ENCODE data around the gene MTERF1. TPM values are rescaled to one million over a fixed set of nuclear protein-coding genes. Genes with fewer than 3 reads are reported as not detected.

Gene MTERF1
- total and polyA plus RNA-seq, 9 of the 15 experiments (the other 6 are each of a cell fraction or from before 2014, with no cell fraction given): 15.7 to 49.2 (median 29.1) TPM

GRCh38 chr7:91827169-91827568 is 53.3 kb downstream of the MTERF1 start:
- ATAC-seq (no peak), FAIRE-seq (no peak), DNase-seq (ENCODE audit: extremely low read depth in 1 of 4, low spot score in 3 of 4) (no peak)
- Histone ChIP-seq H3K36me3 (ENCODE audit: control insufficient read depth, insufficient read depth, low read length) (no peaks in the 10 kb centered on the region), H2AFZ (ENCODE audit: low read depth, low read length) (no peak overlapping the region), H3K4me2 (ENCODE audit: insufficient read depth, low read length) (no peak overlapping the region), H3K4me1 (replicated peaks in 1 of 2; ENCODE audit: control insufficient read depth in 2 of 2, insufficient read depth in 2 of 2, low read length in 2 of 2) (no peaks in the 10 kb centered on the region), H4K20me1 (replicated peaks; ENCODE audit: control insufficient read depth, insufficient read depth, low read length) (no peaks in the 10 kb centered on the region), H3K9ac (ENCODE audit: insufficient read depth in 1 of 2, low read depth in 2 of 2, low read length in 2 of 2) (no peak overlapping the region), H3K79me2 (ENCODE audit: control insufficient read depth, insufficient read depth, low read length) (no peaks in the 10 kb centered on the region), H3K27me3 (ENCODE audit: control insufficient read depth in 2 of 2, insufficient read depth in 2 of 2, low read length in 2 of 2) (peaks cover 0 to 8% of the 10 kb centered on the region in 2 experiments; a peak in 2 of 5 replicates), H3K9me3 (replicated peaks; ENCODE audit: control insufficient read depth, insufficient read depth, low read depth, low read length) (no peaks in the 10 kb centered on the region), H3K9me1 (ENCODE audit: control insufficient read depth, insufficient read depth, low read length) (no peaks in the 10 kb centered on the region), H3K27ac (ENCODE audit: extremely low read depth, low read depth, low read length) (no peak overlapping the region), H3K4me3 (no peak overlapping the region)
- ChIA-PET CTCF (ENCODE audit: low intra/inter-chr PET ratio) (no interaction called here), POLR2A (no interaction called here)
- no peak for TF ChIP-seq STAT5A (IDR thresholded peaks at IDR 0.05; ENCODE audit: borderline replicate concordance, low read length)
- 2% methylated on average over 2 of the region's 2 CpGs for WGBS (ENCODE audit: insufficient coverage, low coverage, missing lambda C conversion rate)
- in situ Hi-C loops (cut with MboI) (no loop called here), intact Hi-C loops (cut with micrococcal nuclease) (no loop called here)
- BruUV-seq (replicated peaks): no TSS peak

DNA sequence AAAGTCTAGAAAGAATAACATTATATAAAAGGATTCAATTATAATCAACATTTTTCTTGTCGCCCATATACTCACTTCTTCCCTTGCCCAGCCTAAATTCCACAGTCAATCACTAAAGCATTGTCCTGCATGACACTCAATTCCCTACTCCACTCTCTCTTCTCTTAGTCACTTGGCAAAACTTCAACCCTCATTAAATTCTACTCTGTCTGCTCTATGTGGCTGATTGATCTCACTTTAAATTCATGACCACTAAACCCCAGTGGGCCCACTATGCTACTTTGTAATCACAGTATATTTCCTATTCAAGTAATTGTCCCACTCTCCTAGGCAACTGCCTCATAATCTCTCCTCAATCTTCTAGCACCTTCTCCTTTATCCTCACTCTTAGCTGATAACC is 54.1 kb downstream of the MTERF1 start:
- CTCF ChIA-PET (ENCODE audit: low intra/inter-chr PET ratio): no interaction called here
- POLR2A ChIA-PET: no interaction called here
- no peak overlapping the region for H3K4me2 ChIP-seq (ENCODE audit: insufficient read depth, low read length)
- DNase-seq (ENCODE audit: extremely low read depth in 1 of 4, low spot score in 3 of 4) (no peak), FAIRE-seq (no peak), ATAC-seq (no peak)
- no peak for TF ChIP-seq RBM15 (IDR thresholded peaks at IDR 0.05; ENCODE audit: insufficient read depth, low read length)
- no peak for TF ChIP-seq TSC22D4 (tag; IDR thresholded peaks at IDR 0.05)
- TF ChIP-seq ZNF740 (CRISPR knock-in tag; IDR thresholded peaks at IDR 0.05): no peak
- no peak for TF ChIP-seq ZNF740 (tag; IDR thresholded peaks at IDR 0.05)
- no peak for TF ChIP-seq MYBL2 (IDR thresholded peaks at IDR 0.05; ENCODE audit: low read depth)
- TF ChIP-seq MYBL2 (CRISPR knock-in tag; IDR thresholded peaks at IDR 0.05; ENCODE audit: borderline replicate concordance): no peak
- TF ChIP-seq C11orf30 (IDR thresholded peaks at IDR 0.05; ENCODE audit: low read depth): no peak
- TF ChIP-seq MAZ (CRISPR knock-in tag; conservative IDR thresholded peaks at IDR 0.05 in 1 of 2, IDR thresholded peaks at IDR 0.05 in 1 of 2): no peak
- no peak for TF ChIP-seq FOXA1 (IDR thresholded peaks at IDR 0.05; ENCODE audit: borderline replicate concordance)
- no peak for TF ChIP-seq ZNF274 (IDR thresholded peaks at IDR 0.05; ENCODE audit: borderline replicate concordance, low read depth, low read length)
- no peak for TF ChIP-seq XRCC4 (IDR thresholded peaks at IDR 0.05; ENCODE audit: extremely low read depth, insufficient read depth, insufficient read length)
- in situ Hi-C loops (cut with MboI): no loop called here
- H3K27ac ChIP-seq (ENCODE audit: extremely low read depth, low read depth, low read length): no peak overlapping the region
- H3K9me3 ChIP-seq (replicated peaks; ENCODE audit: control insufficient read depth, insufficient read depth, low read depth, low read length): no peaks in the 10 kb centered on the region
- no peak overlapping the region for H2AFZ ChIP-seq (ENCODE audit: low read depth, low read length)
- no peaks in the 10 kb centered on the region for H3K79me2 ChIP-seq (ENCODE audit: control insufficient read depth, insufficient read depth, low read length)
- WGBS (ENCODE audit: insufficient coverage, low coverage, missing lambda C conversion rate): 10% methylated on average over 1 of the region's 1 CpG
- no peaks in the 10 kb centered on the region for H3K9me1 ChIP-seq (ENCODE audit: control insufficient read depth, insufficient read depth, low read length)
- no peaks in the 10 kb centered on the region for H4K20me1 ChIP-seq (replicated peaks; ENCODE audit: control insufficient read depth, insufficient read depth, low read length)
- H3K27me3 ChIP-seq (ENCODE audit: control insufficient read depth in 2 of 2, insufficient read depth in 2 of 2, low read length in 2 of 2): peaks cover 0 to under 1% of the 10 kb centered on the region in 2 experiments; a peak in 1 of 5 replicates
- no TSS peak for BruUV-seq (replicated peaks)
- no peak overlapping the region for H3K9ac ChIP-seq (ENCODE audit: insufficient read depth in 1 of 2, low read depth in 2 of 2, low read length in 2 of 2)
- no peak overlapping the region for H3K4me3 ChIP-seq
- H3K36me3 ChIP-seq (ENCODE audit: control insufficient read depth, insufficient read depth, low read length): no peaks in the 10 kb centered on the region
- intact Hi-C loops (cut with micrococcal nuclease): no loop called here
- no peaks in the 10 kb centered on the region for H3K4me1 ChIP-seq (replicated peaks in 1 of 2; ENCODE audit: control insufficient read depth in 2 of 2, insufficient read depth in 2 of 2, low read length in 2 of 2)

Measured in K562 (cell line).